ENCODE results near the gene NTN5. TPM values are rescaled to one million over a fixed set of nuclear protein-coding genes. Genes with fewer than 3 reads are reported as not detected.

The NTN5 gene
- total and polyA plus RNA-seq, 9 of the 15 experiments (the other 6 are each of a cell fraction or from before 2014, with no cell fraction given): not detected

- TF ChIP-seq RBM14 (IDR thresholded peaks at IDR 0.05; ENCODE audit: borderline replicate concordance, insufficient read depth, low read depth, low read length) (no peak), ESRRB (CRISPR knock-in tag; IDR thresholded peaks at IDR 0.05; ENCODE audit: borderline replicate concordance) (no peak), SRSF1 (IDR thresholded peaks at IDR 0.05; ENCODE audit: low read depth, low read length) (no peak), ZNF395 (CRISPR knock-in tag; IDR thresholded peaks at IDR 0.05) (no peak), ATF2 (CRISPR knock-in tag; IDR thresholded peaks at IDR 0.05) (0 out of 2 replicates have a peak, but pooled peaks have one; percentile 31), ARHGAP35 (IDR thresholded peaks at IDR 0.05; ENCODE audit: partially characterized antibody) (no peak), POLR2AphosphoS2 (IDR thresholded peaks at IDR 0.05; ENCODE audit: low read length) (peak; percentile 98), ZNF12 (CRISPR knock-in tag; IDR thresholded peaks at IDR 0.05) (no peak), TRIM28 (IDR thresholded peaks at IDR 0.05) (no peak), FOXJ2 (tag; IDR thresholded peaks at IDR 0.05) (no peak), HEY1 (CRISPR knock-in tag; IDR thresholded peaks at IDR 0.05; ENCODE audit: borderline replicate concordance) (no peak), ZNF184 (CRISPR knock-in tag; IDR thresholded peaks at IDR 0.05) (no peak), MGA (IDR thresholded peaks at IDR 0.05) (no peak)
Observed at GRCh38 chr19:48614436-48615230, 58.2 kb downstream of the NTN5 start, which contains the start of gene FAM83E (continued).
